Fibroblast of the aortic adventitia (primary cell): ENCODE measurements around the gene GFPT1. TPM values are rescaled to one million over a fixed set of nuclear protein-coding genes. Genes with fewer than 3 reads are reported as not detected.
"Not testable (repeated sequence)": the region's sequence is repeated elsewhere in the genome, so short reads cannot be mapped to it uniquely, and the experiment has no call there.

Experiments
- DNase-seq: peaks from one replicate; pipeline ENCODE4 v3.0.0-alpha.2; 2010; ENCODE audit warnings: low read depth
- H3K4me3 ChIP-seq: 2 replicates; pipeline ENCODE4 v1.5.1; 2011; ENCODE audit warnings: low read depth, mild to moderate bottlenecking, control low read depth, low read length, moderate library complexity
- CTCF ChIP-seq: IDR thresholded peaks from 2 replicates; pipeline ENCODE4 v1.5.1; 2011; ENCODE audit warnings: mild to moderate bottlenecking, low read length, control low read depth, inconsistent platforms; ENCODE audit not compliant: insufficient read depth
- total RNA-seq: library from RNA; depleted of rRNA; stranded (reverse); fragments of >200 nt; gene quantifications from 2 replicates; pipeline ENCODE4 v1.2.3, GENCODE V29; 2012; ENCODE audit warnings: low replicate concordance

The GFPT1 gene
- total RNA-seq, 1 donor: 72.0 TPM

- no peak overlapping the region for H3K4me3 ChIP-seq
- no peak for DNase-seq
- no peak for TF ChIP-seq CTCF
Measured at GRCh38 chr2:69422198-69422597, 35.2 kb upstream of the GFPT1 start.

DNA sequence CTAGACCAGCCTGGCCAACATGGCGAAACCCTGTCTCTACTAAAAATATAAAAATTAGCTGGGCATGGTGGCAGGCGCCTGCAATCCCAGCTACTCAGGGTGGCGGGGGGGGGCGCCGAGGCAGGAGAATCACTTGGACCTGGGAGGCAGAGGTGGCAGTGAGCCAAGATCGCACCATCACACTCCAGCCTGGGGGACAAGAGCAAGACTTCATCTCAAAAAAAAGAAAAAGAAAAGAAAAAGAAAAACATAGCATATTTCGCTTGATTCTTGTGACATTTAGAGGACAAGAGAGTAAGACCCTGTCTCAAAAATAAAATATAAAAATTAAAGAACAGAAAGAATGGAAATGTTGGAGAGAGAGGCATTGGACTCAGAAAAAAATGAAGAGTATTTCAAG lies 32.1 kb upstream of the GFPT1 start:
- not testable (repeated sequence) for H3K4me3 ChIP-seq, DNase-seq

GRCh38 chr2:69416147-69416546 lies 29.1 kb upstream of the GFPT1 start:
- H3K4me3 ChIP-seq: no peak overlapping the region
- TF ChIP-seq CTCF: no peak
- no peak for DNase-seq

DNA sequence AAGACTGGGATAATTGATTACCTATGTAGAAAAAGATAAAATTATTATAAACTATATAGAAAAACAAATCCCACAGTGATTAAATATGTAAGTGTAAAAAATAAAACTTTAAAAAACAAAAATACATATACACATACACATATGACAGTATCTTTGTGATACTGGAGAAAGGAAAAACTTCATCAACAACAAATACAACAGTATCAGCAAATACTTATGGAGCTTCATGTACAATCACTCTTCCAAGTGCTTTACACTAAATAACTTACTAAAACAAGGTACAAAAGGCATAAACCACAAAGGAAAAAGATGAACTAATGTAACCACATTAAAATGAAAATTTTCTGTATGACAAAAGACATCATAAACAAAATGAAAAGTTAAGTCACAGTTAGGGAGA lies 24.1 kb upstream of the GFPT1 start:
- no peak for TF ChIP-seq CTCF
- no peak overlapping the region for H3K4me3 ChIP-seq
- DNase-seq: no peak

DNA sequence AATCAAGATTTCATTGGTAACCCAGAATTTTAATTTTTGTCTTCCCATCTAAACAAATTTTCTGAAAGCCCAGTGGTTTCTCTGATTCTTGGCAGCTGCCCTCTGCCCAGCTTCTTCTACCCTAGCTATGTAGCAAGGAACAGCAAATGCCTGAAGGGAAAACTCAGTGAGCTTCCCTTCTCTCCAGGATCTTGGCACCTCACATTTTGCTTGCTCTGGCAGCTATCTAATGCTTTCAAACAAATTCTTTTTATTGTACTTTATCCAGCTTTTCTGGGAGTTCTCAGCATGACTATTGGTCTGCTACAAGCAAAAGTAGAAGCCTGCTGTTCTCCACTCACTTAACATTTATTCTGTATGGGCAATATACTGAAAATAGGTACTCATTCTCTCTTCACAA lies 18.3 kb upstream of the GFPT1 start:
- TF ChIP-seq CTCF: no peak
- no peak overlapping the region for H3K4me3 ChIP-seq
- no peak for DNase-seq

- no peak for TF ChIP-seq CTCF
- no peak overlapping the region for H3K4me3 ChIP-seq
- no peak for DNase-seq
Measured at GRCh38 chr2:69400121-69400520, 13.1 kb upstream of the GFPT1 start.

GRCh38 chr2:69397234-69397633 lies 10.2 kb upstream of the GFPT1 start:
- TF ChIP-seq CTCF: no peak
- DNase-seq: no peak
- no peak overlapping the region for H3K4me3 ChIP-seq
